ENCODE measurements around the gene NIPSNAP2.
"Not testable (repeated sequence)": the region's sequence is repeated elsewhere in the genome, so short reads cannot be mapped to it uniquely, and the experiment has no call there.

NIPSNAP2 gene

DNA sequence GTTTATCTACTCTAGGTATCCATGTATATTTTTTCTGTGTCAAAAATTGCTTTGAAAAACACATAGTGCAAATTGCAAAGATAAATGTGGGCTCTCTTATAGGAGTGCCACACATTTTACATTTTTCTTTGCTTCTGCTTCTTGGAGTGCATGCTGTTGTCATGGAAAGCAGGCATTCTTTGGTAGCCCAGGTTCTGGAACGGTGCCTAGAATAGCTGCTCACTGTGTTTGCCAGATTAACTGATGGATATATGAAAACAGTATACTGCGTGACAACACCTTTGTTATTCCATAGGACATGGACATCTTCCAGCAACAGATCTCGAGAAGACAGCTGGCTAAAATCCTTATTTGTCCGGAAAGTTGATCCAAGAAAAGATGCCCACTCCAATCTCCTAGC, 13.4 kb downstream of the NIPSNAP2 start:
- DNase-seq: peak; percentile 15

DNA sequence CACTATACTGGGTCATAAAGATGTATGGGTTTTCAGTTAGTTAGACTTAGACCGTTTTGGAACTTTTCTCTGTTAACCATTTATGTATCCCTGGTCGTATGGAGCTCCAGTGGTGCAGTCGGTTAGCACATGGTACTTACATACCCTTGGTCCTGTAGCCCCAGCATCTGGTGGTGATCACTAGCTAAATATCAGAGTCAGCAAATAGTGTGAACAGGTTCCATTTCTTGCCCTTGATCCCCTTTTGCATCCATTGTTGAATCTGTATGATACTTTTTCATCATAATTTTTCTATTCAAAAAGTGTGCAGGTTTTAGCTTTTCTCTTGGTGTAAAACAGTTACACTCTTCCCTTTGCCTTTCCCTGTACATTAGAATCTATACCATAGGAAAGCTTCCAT, 15.9 kb downstream of the NIPSNAP2 start:
- DNase-seq: no peak

DNA sequence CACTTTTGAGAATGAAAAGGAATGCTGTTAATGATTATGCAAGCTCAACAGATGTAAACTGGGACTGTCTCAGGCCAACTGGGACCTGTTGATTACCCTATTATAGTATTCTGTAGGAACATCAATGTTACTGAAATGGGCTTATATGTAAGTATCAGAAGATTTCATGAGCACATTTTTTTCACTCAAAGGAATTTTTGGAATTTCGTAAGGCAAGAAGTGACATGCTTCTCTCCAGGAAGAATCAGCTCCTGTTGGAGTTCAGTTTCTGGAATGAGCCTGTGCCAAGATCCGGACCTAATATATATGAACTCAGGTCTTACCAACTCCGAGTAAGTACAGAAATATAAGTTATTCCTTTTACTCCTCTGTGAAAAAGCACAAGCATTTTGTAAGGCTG, 19.2 kb downstream of the NIPSNAP2 start:
- DNase-seq: no peak

DNA sequence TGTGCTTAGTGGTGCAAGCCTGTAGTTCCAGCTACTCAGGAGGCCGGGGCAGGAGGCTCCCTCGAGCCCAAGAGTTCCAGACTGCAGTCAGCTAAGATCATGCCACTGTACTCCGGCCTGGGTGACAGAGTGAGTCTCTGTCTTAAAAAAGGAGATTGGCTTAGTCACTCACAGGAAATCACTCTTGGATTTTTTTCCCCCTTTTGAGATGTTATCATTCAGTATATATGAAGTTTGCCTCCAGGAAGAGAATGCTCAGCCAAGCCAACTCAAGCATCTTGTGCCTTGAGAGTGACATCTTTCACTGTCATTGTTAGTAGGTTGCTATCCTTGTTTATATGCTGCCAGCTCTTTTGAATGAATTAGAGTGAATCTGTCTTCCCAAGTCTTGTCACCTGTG, 28.0 kb downstream of the NIPSNAP2 start:
- no peak for DNase-seq

DNA sequence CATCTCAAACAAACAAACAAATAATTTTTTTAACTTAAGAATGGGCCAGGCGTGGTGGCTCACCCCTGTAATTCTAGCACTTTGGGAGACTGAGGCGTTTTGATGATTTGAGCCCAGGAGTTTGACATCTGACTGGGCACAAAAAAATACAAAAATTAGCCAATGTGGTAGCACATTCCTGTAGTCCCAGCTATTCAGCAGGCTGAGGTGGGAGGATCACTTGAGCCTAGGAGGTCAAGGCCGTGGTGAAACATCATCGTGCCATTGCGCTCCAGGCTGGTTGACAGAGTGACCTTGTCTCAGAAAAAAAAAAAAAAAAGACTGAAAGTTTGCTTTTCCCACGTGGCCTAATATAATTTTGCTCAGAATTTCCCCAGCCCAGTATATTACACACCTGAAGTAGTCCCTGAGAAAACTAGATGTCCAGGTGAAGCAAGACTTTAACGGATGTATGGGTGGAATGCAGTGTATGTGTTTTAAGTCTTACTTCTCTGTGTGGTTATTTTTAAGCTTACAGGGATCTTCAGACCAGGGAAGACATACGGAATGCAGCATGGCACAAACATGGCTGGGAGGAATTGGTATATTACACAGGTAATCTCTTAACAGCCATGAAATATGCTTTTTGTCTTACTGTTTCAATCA, 32.6 kb downstream of the NIPSNAP2 start:
- no peak for DNase-seq

DNA sequence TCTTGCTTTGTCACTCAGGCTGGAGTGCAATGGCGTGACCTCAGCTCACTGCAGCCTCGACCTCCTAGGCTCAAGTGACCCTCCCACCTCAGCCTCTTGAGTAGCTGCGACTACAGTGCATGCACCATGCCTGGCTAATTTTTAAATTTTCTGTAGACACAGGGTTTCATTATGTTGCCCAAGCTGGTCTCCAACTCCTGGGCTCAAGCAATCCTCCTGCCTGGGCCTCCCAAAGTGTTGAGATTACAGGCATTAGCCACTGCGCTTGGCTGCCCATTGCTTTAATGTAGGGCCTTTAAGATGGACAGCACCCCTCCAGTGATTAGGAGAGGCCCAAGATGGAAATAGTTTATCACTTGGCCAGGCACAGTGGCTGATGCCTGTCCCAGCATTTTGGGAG, 39.4 kb downstream of the NIPSNAP2 start:
- no peak for DNase-seq

DNA sequence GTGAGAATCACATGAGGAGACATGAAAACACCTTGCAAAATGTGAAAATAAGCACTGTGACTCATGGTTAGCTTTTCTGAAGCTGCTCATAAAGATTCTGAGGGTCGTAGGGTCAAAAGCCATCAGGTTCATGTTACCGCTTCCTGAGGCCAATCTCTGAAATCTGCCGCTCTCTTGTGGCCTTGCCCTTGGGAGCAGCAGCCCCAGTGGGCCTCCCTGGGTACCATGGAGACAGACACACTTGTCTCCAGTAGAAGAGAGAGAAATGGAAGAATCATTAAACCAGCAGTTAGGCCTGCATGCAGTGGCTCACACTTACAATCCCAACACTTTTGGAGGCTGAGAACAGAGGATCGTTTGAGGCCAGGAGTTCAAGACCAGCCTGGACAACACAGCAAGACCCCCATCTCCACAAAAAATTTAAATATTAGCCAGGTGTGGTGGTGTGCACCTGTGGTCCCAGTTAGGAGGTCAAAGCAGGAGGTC, 42.8 kb downstream of the NIPSNAP2 start:
- DNase-seq: no peak

DNA sequence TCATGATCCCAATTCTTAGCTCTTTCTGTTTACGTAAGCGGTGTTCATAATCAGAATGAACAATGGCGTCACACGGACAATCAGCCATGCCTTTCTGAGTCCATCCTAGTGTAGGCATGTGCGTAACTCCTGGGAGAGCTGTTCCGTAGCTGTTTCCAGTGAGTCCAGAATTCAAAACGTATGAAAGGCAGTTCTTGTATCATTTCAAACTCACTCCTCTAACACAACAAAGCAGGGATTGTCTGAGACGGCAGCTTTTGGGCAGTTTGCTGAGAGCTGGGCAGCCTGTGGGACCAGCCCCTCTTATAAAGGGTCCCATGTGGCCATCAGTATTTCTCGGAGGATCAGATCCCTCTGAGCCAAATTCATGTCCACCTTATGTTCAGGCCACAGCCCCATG, 43.5 kb downstream of the NIPSNAP2 start:
- no peak for DNase-seq

DNA sequence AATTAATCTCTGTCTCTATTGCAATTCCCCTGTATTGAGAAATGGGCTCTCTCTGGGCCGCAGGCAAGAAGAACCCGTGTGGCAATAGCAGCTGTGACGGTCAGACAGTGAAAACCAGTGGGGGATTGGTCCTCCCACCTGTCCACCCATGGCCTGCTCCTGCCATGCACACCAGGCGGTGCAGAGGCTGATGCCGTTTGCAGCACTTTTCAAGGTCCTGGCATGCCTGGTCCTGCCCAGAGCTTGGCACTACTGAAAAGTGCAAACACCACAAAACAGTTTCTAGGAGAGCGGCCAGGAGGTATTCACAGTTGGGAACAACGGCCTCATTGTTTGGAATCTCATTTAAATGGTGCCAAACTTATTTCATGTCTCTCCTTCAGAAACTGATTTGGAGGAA, 45.3 kb downstream of the NIPSNAP2 start:
- peak; percentile 84 for DNase-seq

DNA sequence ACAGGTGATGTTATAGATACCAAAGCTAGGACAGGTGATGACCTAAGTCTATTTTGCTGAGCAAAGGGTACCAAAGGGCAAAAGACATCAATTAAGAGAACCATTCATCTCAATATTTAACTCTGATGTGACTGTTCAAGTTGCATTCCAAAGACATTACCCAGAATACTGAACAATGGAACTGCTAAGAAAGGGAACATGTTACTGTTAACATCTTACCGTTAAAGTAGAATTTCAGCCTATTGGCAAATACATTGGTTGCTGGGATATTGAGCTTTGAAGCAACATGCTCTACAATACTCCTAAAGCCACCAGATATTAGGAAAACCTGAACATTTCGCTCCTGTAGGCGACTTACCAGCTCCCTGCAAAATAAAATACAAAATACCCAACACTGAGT, 52.6 kb downstream of the NIPSNAP2 start:
- DNase-seq: not testable (repeated sequence)

DNA sequence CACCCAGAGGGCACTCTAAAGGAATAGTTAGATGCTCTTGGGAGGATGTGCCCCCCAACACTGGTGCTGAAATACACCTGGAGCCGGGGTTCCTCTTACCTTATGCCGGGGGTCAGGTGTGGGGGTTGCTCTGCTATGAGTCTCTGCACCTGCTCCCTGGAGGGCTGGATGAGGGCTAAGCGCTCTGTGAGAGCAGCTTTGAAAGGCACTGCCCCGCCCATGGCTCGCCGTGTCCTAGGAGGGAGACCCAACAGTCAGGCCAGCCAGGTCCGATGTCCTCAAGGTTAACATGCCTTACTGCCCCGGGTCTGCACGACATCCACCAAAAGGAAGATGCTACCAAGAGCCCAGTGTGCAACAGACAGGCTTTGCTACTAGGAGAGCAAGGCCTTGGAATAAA, 55.1 kb downstream of the NIPSNAP2 start:
- DNase-seq: no peak

DNA sequence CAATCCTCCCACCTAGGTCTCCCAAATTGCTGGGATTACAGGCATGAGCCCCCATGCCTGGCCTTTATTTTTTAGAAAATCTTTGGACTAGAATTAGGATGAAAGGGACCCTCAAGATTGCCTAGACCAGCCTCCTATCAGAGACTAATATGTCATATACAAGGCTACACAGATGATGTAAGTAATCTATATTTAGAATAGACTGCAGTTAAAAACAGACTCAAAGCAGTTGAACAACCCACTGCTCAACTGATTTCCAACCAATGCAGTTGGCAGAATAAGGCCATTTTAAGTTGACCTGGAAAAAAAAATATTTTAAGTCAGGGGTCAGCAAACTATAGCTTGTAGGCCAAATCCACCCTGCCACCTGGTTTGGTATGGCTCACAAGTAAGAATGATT, 59.1 kb downstream of the NIPSNAP2 start:
- DNase-seq: no peak

DNA sequence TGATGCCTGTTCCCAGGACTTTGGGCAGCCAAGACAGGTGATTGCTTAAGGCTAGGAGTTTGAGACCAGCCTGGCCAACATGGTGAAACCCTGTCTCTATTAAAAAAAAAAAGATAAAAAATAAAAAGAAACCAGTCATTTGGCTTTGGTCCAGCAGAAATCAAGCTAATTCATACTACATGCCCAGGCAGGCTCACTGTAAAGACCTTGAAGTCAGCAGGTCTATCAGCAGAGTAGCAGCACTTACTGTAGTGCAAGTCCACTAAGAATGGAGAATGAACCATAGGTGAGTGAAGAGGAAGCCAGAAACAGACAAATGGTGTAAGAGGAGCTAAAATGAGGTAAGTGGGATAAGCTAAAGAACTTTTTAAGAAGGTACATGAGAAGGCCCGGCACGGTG, 62.2 kb downstream of the NIPSNAP2 start:
- DNase-seq: peak; percentile 85

DNA sequence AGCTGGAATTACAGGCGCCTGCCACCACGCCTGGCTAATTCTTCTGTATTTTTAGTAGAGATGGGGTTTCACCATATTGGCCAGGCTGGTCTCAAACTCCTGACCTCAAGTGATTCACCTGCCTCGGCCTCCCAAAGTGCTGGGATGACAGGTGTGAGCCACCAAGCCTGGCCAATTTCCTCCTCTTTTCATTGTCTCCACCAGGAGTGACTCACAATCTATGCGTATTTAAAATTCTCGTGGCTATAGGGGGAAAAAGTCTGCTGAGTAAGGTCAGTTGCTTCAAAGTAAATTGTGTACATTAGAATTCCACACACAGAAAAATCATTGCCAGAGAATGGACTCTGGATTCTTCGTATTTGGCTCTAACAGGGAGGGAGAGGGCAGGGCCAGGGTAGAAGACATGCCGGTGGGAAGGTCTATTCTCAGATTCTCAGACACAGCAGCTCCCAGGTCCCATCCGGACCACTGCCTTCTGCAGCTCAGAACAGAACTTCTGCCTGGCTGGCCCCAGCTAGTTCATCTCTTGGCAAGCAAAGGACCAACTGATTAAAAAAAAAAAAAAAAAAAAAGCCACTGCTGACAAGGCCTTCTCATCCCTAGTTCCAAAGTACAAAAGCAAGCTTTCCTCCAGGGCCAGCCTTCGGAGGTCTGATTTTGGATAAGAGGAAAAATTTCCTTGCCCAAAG, 64.7 kb downstream of the NIPSNAP2 start:
- no peak for DNase-seq

DNA sequence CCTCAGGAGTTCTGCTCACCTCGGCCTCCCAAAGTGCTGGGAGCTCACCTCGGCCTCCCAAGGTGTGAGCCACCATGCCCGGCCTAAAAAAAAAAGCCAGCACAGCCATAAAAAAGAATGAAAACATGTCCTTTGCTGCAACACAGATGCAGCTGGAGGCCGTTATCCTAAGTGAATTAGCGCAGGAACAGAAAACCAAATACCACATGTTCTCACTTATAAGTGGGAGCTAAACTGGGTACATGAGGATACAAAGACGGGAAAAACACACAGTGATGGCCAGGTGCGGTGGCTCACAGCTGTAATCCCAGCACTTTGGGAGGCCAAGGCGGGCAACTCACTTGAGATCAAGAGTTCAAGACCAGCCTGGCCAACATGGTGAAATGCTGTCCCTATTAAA, 66.0 kb downstream of the NIPSNAP2 start:
- no peak for DNase-seq

DNA sequence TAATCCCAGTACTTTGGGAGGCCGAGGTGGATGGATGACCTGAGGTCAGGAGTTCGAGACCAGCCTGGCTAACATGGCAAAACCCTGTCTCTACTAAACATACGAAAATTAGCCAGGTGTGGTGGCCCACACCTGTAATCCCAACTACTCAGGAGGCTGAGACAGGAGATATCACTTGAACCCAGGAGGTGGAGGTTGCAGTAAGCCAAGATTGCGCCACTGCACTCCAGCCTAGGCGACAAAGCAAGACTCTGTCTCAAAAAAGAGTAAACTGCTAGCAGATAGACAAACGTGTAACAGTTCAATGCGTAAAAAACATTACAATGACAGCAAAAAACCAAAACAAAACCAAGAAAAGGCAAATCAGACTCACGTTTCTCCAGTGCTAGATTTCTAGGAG, 67.2 kb downstream of the NIPSNAP2 start:
- DNase-seq: not testable (repeated sequence)

DNA sequence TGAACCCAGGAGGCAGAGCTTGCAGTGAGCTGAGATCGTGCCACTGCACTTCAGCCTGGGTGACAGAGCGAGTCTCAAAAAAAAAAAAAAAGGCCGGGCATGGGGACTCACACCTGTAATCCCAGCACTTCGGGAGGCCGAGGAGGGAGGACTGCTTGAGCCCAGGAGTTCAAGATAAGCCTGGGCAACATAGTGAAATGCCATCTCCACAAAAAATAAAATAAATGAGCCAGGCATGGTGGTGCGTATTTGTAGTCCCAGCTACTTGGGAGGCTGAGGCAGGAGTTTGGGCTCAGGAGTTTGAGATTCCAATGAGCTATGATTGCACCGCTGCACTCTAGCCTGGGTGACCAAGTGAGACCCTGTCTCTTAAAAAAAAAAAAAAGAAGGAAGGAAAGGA, 68.2 kb downstream of the NIPSNAP2 start:
- not testable (repeated sequence) for DNase-seq

DNA sequence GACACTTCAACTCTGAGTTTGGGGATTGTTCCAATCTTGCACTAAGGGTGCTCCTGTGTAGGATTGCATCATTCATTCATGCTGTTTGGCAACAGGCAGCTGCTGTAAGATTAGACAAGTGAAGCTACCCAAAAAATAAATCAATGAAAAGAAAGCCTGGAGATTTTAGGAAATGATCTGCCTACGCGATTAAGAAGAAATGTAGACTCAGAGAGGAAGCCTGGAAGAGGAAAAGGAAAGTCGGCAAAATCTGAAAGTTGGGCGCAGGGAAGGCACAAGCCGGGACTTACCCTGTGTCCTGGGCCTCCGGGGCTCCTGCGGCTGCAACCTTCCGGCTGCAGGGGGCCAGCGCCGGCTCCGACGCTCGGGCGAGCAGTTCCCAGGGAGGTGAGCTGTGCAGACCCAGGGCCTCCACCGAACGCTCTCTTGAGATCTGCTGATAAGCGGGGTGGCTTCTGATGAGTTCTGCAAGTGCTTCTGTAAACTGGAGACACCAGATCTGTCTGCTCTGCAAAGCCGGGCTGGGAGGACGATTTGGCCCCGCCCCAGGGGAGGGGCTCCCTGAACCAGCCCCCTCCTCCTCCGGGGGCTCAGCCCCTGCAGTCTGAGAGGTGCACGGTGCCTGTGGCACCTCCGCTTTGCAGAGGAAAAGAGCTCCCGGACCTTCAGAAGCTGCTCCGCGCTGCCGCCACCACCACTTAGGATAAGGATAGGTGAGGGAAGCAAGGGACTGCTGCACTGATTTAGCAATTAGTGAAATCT, 69.5 kb downstream of the NIPSNAP2 start:
- peak; percentile 87 for DNase-seq

DNA sequence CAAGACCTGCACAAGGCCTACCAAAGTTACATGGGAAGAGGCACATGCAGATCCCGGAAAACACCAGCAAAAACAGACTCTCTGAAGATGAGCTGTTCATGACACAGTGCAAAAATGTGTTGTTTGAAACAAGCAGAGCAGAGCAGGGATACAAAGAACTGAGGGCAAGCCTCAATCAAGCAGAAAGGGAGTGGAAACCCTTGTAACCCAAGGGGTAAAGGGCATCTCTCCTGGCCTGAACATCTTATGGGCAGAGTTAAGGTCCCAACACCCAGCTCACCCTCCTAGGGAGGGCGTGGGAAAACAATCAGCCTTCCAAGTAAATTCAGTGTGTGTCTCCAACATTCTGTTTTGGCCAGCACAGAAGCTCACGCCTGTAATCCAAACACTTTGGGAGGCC, 76.3 kb downstream of the NIPSNAP2 start:
- no peak for DNase-seq

DNA sequence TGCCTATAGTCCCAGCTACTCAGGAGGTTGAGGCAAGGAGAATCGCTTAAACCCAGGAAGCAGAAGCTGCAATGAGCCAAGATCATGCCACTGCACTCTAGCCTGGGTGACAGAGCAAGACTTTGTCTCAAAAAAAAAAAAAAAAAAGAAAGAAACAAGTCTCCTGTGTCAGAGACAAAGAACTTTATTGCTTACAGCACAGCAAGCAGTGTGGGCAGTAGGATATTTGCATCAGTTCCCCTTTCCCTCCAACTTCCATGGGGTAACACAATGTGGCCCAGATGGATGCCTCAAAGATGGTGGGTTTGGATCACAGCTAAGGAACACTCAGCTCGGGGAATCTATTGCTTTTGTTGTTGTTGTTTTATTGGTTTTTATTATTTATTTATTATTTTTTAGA, 81.4 kb downstream of the NIPSNAP2 start:
- not testable (repeated sequence) for DNase-seq

DNA sequence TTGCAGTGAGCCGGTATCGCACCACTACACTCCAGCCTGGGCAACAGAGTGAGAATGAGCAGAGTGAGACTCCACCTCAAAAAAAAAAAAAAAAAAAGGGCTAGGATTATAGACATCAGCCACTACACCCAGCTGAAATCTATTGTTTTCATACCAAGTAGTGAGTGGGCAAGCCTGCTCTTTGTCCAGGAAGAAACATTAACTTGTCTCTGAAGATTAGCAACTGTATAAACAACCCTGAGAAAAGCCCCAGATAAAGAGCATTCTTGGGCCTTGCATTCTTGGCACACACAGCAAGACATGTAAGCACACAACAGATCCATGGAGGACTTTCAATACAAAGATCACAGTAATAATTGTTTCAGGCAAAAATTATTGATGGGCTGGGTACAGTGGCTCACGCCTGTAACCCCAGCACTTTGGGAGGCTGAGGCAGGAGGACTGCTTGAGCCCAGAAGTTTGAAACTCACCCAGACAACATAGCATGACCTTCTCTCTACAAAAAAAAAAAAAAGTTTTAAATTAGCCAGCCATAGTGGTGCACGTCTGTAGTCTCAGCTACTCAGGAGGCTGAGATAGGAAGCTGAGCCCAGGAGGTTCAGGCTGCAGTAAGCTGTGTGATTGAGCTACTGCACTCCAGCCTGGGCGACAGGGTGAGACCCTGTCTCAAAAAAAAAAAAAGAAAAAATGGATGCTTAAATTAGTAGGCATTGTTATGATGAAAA, 82.5 kb downstream of the NIPSNAP2 start:
- DNase-seq: no peak

DNA sequence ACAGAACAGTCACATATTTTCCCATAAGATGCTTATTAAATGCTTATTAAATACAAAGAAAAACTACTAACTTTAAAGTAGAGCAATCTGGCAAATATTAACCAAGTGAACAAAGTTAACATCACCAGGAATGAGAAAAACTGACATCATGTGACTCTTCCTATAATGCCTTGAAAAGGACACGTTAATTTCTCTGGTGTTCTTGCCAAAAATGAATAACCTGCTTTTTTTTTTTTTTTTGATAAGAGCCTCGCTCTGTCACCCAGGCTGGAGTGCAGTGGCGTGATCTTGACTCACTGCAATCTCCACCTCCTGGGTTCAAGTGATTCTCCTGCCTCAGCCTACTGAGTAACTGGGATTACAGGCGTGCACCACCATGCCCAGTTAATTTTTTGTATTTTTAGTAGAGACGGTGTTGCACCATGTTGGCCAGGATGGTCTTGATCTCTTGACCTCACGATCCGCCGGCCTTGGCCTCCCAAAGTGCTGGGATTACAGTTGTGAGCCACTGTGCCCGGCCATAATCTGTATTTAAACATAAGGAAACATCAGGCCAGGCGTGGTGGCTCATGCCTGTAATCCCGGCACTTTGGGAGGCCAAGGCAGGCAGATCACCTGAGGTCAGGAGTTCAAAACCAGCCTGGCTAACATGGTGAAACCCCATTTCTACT, 83.2 kb downstream of the NIPSNAP2 start:
- DNase-seq: not testable (repeated sequence)

DNA sequence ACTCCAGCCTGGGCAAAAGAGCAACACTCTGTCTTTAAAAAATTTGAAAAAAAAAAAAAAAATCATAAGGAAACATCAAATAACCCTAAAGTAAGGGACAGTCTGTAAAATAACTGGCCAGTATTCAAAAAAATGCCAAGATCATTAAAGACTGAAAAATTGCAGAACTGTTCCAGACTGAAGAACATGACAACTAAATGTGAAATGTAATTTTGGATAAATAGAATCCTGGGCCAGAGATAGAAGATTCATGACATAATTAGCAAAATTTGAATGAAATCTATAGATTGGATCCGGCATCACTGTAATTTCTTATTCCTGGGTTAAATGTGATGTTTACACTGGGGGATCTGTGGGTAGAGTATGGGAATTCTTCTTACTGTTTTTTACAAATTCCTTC, 83.9 kb downstream of the NIPSNAP2 start:
- DNase-seq: no peak
